ENCODE measurements around the gene KCNJ10. TPM values are rescaled to one million over a fixed set of nuclear protein-coding genes. Genes with fewer than 3 reads are reported as not detected.

KCNJ10 gene
- total and polyA plus RNA-seq, 2 of the 13 experiments (the other 11 are each of a cell fraction or from before 2014, with no cell fraction given), result 4.4 to 10.3 TPM

DNA sequence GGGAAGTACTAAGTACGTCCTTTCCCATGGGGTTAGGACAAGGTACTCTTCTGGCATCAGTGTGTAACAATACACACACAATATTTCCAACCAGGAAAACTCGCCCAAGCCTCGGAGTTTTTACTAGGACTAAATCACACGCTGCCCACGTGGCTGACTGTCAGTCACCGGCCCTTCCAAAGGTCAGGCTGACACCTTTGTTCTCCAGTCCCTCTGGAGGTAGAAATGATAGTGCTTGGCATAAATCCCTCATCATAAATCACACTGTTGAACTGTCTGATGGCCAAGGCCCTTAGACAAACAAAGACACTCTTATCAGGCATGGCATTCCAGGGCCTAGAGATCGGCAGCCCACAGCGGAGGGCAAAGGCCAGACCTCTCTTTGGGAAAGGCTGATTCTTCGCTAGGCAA is 99.0 kb downstream of the KCNJ10 start (continued):
- TF ChIP-seq, protein P1, sequence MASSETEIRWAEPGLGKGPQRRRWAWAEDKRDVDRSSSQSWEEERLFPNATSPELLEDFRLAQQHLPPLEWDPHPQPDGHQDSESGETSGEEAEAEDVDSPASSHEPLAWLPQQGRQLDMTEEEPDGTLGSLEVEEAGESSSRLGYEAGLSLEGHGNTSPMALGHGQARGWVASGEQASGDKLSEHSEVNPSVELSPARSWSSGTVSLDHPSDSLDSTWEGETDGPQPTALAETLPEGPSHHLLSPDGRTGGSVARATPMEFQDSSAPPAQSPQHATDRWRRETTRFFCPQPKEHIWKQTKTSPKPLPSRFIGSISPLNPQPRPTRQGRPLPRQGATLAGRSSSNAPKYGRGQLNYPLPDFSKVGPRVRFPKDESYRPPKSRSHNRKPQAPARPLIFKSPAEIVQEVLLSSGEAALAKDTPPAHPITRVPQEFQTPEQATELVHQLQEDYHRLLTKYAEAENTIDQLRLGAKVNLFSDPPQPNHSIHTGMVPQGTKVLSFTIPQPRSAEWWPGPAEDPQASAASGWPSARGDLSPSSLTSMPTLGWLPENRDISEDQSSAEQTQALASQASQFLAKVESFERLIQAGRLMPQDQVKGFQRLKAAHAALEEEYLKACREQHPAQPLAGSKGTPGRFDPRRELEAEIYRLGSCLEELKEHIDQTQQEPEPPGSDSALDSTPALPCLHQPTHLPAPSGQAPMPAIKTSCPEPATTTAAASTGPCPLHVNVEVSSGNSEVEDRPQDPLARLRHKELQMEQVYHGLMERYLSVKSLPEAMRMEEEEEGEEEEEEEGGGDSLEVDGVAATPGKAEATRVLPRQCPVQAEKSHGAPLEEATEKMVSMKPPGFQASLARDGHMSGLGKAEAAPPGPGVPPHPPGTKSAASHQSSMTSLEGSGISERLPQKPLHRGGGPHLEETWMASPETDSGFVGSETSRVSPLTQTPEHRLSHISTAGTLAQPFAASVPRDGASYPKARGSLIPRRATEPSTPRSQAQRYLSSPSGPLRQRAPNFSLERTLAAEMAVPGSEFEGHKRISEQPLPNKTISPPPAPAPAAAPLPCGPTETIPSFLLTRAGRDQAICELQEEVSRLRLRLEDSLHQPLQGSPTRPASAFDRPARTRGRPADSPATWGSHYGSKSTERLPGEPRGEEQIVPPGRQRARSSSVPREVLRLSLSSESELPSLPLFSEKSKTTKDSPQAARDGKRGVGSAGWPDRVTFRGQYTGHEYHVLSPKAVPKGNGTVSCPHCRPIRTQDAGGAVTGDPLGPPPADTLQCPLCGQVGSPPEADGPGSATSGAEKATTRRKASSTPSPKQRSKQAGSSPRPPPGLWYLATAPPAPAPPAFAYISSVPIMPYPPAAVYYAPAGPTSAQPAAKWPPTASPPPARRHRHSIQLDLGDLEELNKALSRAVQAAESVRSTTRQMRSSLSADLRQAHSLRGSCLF (CRISPR knock-in tag; IDR thresholded peaks at IDR 0.05; ENCODE audit: borderline replicate concordance), result no peak
- no peak for TF ChIP-seq ZNF546 (CRISPR knock-in tag; conservative IDR thresholded peaks at IDR 0.05)
- no peak for TF ChIP-seq FOXM1 (CRISPR knock-in tag; IDR thresholded peaks at IDR 0.05)
- TF ChIP-seq, protein P2, sequence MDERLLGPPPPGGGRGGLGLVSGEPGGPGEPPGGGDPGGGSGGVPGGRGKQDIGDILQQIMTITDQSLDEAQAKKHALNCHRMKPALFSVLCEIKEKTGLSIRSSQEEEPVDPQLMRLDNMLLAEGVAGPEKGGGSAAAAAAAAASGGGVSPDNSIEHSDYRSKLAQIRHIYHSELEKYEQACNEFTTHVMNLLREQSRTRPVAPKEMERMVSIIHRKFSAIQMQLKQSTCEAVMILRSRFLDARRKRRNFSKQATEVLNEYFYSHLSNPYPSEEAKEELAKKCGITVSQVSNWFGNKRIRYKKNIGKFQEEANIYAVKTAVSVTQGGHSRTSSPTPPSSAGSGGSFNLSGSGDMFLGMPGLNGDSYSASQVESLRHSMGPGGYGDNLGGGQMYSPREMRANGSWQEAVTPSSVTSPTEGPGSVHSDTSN (CRISPR knock-in tag; IDR thresholded peaks at IDR 0.05), result peak; percentile 81
- TF ChIP-seq SMYD3 (CRISPR knock-in tag; IDR thresholded peaks at IDR 0.05), result peak; percentile 42; the same call in 1 of the 2 replicates
- TF ChIP-seq ZNF652 (CRISPR knock-in tag; IDR thresholded peaks at IDR 0.05; ENCODE audit: borderline replicate concordance, low read depth), result no peak
- TF ChIP-seq, protein P3, sequence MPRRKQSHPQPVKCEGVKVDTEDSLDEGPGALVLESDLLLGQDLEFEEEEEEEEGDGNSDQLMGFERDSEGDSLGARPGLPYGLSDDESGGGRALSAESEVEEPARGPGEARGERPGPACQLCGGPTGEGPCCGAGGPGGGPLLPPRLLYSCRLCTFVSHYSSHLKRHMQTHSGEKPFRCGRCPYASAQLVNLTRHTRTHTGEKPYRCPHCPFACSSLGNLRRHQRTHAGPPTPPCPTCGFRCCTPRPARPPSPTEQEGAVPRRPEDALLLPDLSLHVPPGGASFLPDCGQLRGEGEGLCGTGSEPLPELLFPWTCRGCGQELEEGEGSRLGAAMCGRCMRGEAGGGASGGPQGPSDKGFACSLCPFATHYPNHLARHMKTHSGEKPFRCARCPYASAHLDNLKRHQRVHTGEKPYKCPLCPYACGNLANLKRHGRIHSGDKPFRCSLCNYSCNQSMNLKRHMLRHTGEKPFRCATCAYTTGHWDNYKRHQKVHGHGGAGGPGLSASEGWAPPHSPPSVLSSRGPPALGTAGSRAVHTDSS (CRISPR knock-in tag; conservative IDR thresholded peaks at IDR 0.05), result no peak
- peak; percentile 61; the same call in 1 of the 2 replicates for TF ChIP-seq ZNF292 (CRISPR knock-in tag; IDR thresholded peaks at IDR 0.05; ENCODE audit: borderline replicate concordance, low read depth)
- TF ChIP-seq, protein P4, sequence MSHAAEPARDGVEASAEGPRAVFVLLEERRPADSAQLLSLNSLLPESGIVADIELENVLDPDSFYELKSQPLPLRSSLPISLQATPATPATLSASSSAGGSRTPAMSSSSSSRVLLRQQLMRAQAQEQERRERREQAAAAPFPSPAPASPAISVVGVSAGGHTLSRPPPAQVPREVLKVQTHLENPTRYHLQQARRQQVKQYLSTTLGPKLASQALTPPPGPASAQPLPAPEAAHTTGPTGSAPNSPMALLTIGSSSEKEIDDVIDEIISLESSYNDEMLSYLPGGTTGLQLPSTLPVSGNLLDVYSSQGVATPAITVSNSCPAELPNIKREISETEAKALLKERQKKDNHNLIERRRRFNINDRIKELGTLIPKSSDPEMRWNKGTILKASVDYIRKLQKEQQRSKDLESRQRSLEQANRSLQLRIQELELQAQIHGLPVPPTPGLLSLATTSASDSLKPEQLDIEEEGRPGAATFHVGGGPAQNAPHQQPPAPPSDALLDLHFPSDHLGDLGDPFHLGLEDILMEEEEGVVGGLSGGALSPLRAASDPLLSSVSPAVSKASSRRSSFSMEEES (CRISPR knock-in tag; IDR thresholded peaks at IDR 0.05), result peak; percentile 84
- TF ChIP-seq, protein P5, sequence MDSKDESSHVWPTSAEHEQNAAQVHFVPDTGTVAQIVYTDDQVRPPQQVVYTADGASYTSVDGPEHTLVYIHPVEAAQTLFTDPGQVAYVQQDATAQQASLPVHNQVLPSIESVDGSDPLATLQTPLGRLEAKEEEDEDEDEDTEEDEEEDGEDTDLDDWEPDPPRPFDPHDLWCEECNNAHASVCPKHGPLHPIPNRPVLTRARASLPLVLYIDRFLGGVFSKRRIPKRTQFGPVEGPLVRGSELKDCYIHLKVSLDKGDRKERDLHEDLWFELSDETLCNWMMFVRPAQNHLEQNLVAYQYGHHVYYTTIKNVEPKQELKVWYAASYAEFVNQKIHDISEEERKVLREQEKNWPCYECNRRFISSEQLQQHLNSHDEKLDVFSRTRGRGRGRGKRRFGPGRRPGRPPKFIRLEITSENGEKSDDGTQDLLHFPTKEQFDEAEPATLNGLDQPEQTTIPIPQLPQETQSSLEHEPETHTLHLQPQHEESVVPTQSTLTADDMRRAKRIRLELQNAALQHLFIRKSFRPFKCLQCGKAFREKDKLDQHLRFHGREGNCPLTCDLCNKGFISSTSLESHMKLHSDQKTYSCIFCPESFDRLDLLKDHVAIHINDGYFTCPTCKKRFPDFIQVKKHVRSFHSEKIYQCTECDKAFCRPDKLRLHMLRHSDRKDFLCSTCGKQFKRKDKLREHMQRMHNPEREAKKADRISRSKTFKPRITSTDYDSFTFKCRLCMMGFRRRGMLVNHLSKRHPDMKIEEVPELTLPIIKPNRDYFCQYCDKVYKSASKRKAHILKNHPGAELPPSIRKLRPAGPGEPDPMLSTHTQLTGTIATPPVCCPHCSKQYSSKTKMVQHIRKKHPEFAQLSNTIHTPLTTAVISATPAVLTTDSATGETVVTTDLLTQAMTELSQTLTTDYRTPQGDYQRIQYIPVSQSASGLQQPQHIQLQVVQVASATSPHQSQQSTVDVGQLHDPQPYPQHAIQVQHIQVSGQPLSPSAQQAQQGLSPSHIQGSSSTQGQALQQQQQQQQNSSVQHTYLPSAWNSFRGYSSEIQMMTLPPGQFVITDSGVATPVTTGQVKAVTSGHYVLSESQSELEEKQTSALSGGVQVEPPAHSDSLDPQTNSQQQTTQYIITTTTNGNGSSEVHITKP (CRISPR knock-in tag; IDR thresholded peaks at IDR 0.05; ENCODE audit: low read depth), result peak; percentile 57; the same call in 1 of the 2 replicates
- TF ChIP-seq, protein P6, sequence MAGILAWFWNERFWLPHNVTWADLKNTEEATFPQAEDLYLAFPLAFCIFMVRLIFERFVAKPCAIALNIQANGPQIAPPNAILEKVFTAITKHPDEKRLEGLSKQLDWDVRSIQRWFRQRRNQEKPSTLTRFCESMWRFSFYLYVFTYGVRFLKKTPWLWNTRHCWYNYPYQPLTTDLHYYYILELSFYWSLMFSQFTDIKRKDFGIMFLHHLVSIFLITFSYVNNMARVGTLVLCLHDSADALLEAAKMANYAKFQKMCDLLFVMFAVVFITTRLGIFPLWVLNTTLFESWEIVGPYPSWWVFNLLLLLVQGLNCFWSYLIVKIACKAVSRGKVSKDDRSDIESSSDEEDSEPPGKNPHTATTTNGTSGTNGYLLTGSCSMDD (CRISPR knock-in tag; IDR thresholded peaks at IDR 0.05), result no peak
- TF ChIP-seq, protein P7, sequence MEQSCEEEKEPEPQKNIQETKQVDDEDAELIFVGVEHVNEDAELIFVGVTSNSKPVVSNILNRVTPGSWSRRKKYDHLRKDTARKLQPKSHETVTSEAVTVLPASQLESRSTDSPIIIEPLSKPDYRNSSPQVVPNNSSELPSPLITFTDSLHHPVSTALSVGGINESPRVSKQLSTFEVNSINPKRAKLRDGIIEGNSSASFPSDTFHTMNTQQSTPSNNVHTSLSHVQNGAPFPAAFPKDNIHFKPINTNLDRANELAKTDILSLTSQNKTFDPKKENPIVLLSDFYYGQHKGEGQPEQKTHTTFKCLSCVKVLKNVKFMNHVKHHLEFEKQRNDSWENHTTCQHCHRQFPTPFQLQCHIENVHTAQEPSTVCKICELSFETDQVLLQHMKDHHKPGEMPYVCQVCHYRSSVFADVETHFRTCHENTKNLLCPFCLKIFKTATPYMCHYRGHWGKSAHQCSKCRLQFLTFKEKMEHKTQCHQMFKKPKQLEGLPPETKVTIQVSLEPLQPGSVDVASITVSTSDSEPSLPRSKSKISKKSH (CRISPR knock-in tag; IDR thresholded peaks at IDR 0.05; ENCODE audit: borderline replicate concordance), result no peak
- no peak for TF ChIP-seq ZNF629 (CRISPR knock-in tag; conservative IDR thresholded peaks at IDR 0.05)

All from HepG2 (cell line).